ENCODE results near the gene ACMSD. TPM values are rescaled to one million over a fixed set of nuclear protein-coding genes. Genes with fewer than 3 reads are reported as not detected.
A peak's percentile ranks its signal among the peaks of the same experiment; 100 is the strongest.

Gene ACMSD
- total and polyA plus RNA-seq, 2 donors (not counting 1 experiment from before 2014, with no cell fraction given) = not detected

DNA sequence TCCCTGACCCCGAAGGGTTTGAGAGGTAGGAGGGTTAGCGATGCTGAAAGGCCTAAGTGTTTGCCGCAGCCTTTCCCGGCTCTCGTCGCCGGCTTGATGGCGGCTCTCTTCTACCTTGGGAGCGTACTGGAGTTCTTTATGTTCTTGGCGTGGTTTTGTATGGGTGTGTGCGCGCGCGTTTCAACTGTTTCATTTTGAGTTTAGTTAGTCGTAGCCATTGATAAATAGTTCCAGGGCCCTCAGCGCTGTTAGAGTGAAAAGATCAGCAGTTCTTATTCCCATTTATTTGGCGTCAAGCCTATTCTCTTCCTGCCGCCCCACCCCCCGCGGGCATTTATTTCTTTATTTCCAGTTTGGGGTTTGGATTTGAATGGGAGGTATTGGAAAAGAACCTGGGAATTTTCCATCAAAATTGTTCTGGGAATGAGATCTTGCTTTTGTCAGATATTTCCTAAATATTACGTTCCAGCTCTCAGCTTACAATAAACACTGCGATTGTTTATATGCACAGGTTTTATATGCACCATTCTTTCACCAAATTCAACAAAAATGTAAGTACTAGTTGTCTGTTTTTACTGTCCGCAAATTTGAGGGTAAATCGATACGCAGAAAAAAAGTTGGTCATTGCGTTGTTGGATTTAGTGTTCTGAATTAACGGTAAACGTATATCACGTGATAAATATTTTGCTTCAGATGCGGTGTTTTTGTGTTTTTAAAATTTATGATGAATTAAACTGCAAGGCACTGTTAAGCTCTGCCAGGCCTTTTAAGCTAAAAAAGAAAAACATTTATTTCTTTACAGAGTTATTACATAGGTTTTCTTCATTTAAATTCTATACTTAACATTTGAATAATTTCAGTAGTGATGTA, 81.2 kb downstream of the ACMSD start:
- no peaks in the 10 kb centered on the region for H3K36me3 ChIP-seq (ENCODE audit: control insufficient read depth, insufficient read depth, low read length)
- H3K27ac ChIP-seq (ENCODE audit: insufficient read depth, low read length) = peak overlapping the region; percentile 100
- H3K4me1 ChIP-seq (ENCODE audit: control insufficient read depth, extremely low read depth, insufficient read depth, low read length) = peaks cover 4% of the 10 kb centered on the region
- TF ChIP-seq EZH2 (IDR thresholded peaks at IDR 0.05; ENCODE audit: low read length, missing control alignments) = no peak
- TF ChIP-seq, protein P1, sequence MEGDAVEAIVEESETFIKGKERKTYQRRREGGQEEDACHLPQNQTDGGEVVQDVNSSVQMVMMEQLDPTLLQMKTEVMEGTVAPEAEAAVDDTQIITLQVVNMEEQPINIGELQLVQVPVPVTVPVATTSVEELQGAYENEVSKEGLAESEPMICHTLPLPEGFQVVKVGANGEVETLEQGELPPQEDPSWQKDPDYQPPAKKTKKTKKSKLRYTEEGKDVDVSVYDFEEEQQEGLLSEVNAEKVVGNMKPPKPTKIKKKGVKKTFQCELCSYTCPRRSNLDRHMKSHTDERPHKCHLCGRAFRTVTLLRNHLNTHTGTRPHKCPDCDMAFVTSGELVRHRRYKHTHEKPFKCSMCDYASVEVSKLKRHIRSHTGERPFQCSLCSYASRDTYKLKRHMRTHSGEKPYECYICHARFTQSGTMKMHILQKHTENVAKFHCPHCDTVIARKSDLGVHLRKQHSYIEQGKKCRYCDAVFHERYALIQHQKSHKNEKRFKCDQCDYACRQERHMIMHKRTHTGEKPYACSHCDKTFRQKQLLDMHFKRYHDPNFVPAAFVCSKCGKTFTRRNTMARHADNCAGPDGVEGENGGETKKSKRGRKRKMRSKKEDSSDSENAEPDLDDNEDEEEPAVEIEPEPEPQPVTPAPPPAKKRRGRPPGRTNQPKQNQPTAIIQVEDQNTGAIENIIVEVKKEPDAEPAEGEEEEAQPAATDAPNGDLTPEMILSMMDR (conservative IDR thresholded peaks at IDR 0.05 in 1 of 2, IDR thresholded peaks at IDR 0.05 in 1 of 2; ENCODE audit: low read depth in 1 of 2, low read length in 2 of 2) = no peak
- peak overlapping the region; percentile 100 for H3K9ac ChIP-seq (ENCODE audit: insufficient read depth, low read length)
- peak; percentile 23 to 36 for DNase-seq (ENCODE audit: low read depth in 2 of 2)
- peak overlapping the region; percentile 98 to 100 (median 99) for H3K4me3 ChIP-seq (replicated peaks in 1 of 4; ENCODE audit: control extremely low read depth in 1 of 4, insufficient read depth in 1 of 4, low read depth in 3 of 4, low read length in 4 of 4)
- no peaks in the 10 kb centered on the region for H3K27me3 ChIP-seq (ENCODE audit: control insufficient read depth, insufficient read depth, low read length)
- H3K9me3 ChIP-seq (ENCODE audit: control insufficient read depth, insufficient read depth, low read depth, low read length) = no peaks in the 10 kb centered on the region
- peaks cover 57% of the 10 kb centered on the region for H3K79me2 ChIP-seq (ENCODE audit: control insufficient read depth, insufficient read depth, low read length)
- H4K20me1 ChIP-seq (ENCODE audit: control insufficient read depth, extremely low read depth, insufficient read depth, low read length) = peaks cover 10% of the 10 kb centered on the region
- peak overlapping the region; percentile 95 for H3K4me2 ChIP-seq (ENCODE audit: extremely low read depth, insufficient read depth, low read length)
- peak overlapping the region; percentile 8 for H2AFZ ChIP-seq (ENCODE audit: low read length)

DNA sequence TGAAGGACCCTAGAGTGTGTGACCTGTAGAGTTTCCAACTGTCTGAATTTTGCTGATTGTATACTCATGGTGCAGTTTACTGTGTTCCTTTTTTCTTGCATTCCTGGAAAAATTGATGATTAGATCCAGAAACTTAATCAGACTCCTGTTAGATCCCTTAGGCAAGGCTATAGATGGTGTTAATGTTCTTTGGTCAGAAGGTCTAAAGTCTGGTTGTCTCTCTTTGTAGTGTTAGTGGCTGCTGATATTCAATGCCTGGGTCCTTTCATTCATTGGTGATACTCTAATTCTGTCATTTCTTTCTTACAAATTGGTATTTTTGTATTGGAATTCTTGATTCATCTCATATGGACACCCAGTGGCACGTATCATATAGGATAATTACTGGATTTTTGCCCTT, 86.5 kb downstream of the ACMSD start:
- Histone ChIP-seq H3K79me2 (ENCODE audit: control insufficient read depth, insufficient read depth, low read length) (peaks cover 97% of the 10 kb centered on the region), H3K4me1 (ENCODE audit: control insufficient read depth, extremely low read depth, insufficient read depth, low read length) (peaks cover 7% of the 10 kb centered on the region), H3K9me3 (ENCODE audit: control insufficient read depth, insufficient read depth, low read depth, low read length) (no peaks in the 10 kb centered on the region), H3K27ac (ENCODE audit: insufficient read depth, low read length) (no peak overlapping the region), H2AFZ (ENCODE audit: low read length) (no peak overlapping the region), H3K36me3 (ENCODE audit: control insufficient read depth, insufficient read depth, low read length) (no peaks in the 10 kb centered on the region), H3K4me3 (replicated peaks in 1 of 4; ENCODE audit: control extremely low read depth in 1 of 4, insufficient read depth in 1 of 4, low read depth in 3 of 4, low read length in 4 of 4) (no peak overlapping the region), H3K9ac (ENCODE audit: insufficient read depth, low read length) (no peak overlapping the region), H3K4me2 (ENCODE audit: extremely low read depth, insufficient read depth, low read length) (no peak overlapping the region), H3K27me3 (ENCODE audit: control insufficient read depth, insufficient read depth, low read length) (no peaks in the 10 kb centered on the region), H4K20me1 (ENCODE audit: control insufficient read depth, extremely low read depth, insufficient read depth, low read length) (peaks cover 10% of the 10 kb centered on the region)
- no peak for DNase-seq (ENCODE audit: low read depth in 2 of 2)
- TF ChIP-seq, protein P1 (conservative IDR thresholded peaks at IDR 0.05 in 1 of 2, IDR thresholded peaks at IDR 0.05 in 1 of 2; ENCODE audit: low read depth in 1 of 2, low read length in 2 of 2) = no peak

DNA sequence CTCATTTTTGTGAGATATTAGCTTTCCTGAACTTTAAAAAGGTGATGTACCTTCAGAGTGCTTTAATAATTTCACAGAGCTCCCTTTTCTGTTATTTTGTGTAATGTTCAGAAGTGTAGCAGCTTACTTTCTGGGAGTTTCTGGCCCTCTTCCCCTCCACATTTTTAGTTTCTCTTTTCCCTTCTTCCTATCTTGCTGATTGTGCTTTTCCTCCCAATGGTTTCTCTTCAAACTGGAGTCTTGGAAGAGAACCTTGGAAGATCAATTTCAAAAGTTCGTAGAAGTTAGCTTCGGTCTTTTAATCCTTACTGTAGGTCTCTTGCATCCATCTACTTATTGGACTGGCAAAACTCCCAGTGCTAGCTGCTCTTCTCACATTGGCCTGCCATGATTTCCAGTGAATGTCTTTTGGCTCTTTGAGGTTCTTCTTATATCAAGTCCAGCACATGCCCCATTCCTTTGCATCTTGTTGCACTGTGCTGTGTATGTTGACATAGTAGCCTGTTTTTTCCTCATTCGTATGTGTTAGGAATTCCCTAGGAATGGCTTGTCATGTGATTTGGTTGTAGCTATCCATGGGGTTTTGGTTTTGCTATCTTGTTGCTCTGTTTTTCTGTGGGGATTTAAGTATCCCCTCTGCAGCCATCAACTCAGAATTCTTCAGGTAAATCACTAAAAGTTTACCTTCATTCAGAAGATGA, 88.0 kb downstream of the ACMSD start:
- no peak overlapping the region for H3K27ac ChIP-seq (ENCODE audit: insufficient read depth, low read length)
- H4K20me1 ChIP-seq (ENCODE audit: control insufficient read depth, extremely low read depth, insufficient read depth, low read length) = peaks cover 2% of the 10 kb centered on the region
- TF ChIP-seq, protein P1 (conservative IDR thresholded peaks at IDR 0.05 in 1 of 2, IDR thresholded peaks at IDR 0.05 in 1 of 2; ENCODE audit: low read depth in 1 of 2, low read length in 2 of 2) = no peak
- TF ChIP-seq EZH2 (IDR thresholded peaks at IDR 0.05; ENCODE audit: low read length, missing control alignments) = no peak

More for the DNA sequence above, 88.0 kb downstream of the ACMSD start:
- Histone ChIP-seq H3K9ac (ENCODE audit: insufficient read depth, low read length) (no peak overlapping the region), H3K36me3 (ENCODE audit: control insufficient read depth, insufficient read depth, low read length) (no peaks in the 10 kb centered on the region), H3K4me1 (ENCODE audit: control insufficient read depth, extremely low read depth, insufficient read depth, low read length) (peaks cover 7% of the 10 kb centered on the region), H3K27me3 (ENCODE audit: control insufficient read depth, insufficient read depth, low read length) (no peaks in the 10 kb centered on the region), H3K4me3 (replicated peaks in 1 of 4; ENCODE audit: control extremely low read depth in 1 of 4, insufficient read depth in 1 of 4, low read depth in 3 of 4, low read length in 4 of 4) (no peak overlapping the region), H3K4me2 (ENCODE audit: extremely low read depth, insufficient read depth, low read length) (peak overlapping the region; percentile 23), H3K79me2 (ENCODE audit: control insufficient read depth, insufficient read depth, low read length) (peaks cover 97% of the 10 kb centered on the region), H2AFZ (ENCODE audit: low read length) (no peak overlapping the region), H3K9me3 (ENCODE audit: control insufficient read depth, insufficient read depth, low read depth, low read length) (no peaks in the 10 kb centered on the region)
- peak; percentile 7 to 27 for DNase-seq (ENCODE audit: low read depth in 2 of 2)

Measured in fibroblast of lung (primary cell).